Measurements from ENCODE around the gene TLR4.

The TLR4 gene

DNA sequence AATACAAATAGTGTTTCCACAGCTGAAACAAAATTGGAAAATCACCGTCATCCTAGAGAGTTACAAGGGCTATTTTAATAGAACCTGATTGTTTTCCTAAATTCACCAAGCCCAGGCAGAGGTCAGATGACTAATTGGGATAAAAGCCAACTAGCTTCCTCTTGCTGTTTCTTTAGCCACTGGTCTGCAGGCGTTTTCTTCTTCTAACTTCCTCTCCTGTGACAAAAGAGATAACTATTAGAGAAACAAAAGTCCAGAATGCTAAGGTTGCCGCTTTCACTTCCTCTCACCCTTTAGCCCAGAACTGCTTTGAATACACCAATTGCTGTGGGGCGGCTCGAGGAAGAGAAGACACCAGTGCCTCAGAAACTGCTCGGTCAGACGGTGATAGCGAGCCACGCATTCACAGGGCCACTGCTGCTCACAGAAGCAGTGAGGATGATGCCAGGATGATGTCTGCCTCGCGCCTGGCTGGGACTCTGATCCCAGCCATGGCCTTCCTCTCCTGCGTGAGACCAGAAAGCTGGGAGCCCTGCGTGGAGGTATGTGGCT, at the start of gene TLR4:
TSS of gene TLR4 (plus strand) at position 380 of the 552 bp plus-strand sequence. CDS start at position 450, 70 bp downstream.
- no peak within 1 kb of the TSS for H3K27ac Mint-ChIP-seq
- H3K9me3 Mint-ChIP-seq = no peaks in the 10 kb centered on the region
- no peak within 1 kb of the TSS for H3K4me3 Mint-ChIP-seq
- peaks cover 14% of the 10 kb centered on the region for H3K27me3 Mint-ChIP-seq (ENCODE audit: low read depth)
- no peaks in the 10 kb centered on the region for H3K36me3 Mint-ChIP-seq (ENCODE audit: low read depth)
- H3K4me1 Mint-ChIP-seq (ENCODE audit: low read depth) = no peaks in the 10 kb centered on the region

DNA sequence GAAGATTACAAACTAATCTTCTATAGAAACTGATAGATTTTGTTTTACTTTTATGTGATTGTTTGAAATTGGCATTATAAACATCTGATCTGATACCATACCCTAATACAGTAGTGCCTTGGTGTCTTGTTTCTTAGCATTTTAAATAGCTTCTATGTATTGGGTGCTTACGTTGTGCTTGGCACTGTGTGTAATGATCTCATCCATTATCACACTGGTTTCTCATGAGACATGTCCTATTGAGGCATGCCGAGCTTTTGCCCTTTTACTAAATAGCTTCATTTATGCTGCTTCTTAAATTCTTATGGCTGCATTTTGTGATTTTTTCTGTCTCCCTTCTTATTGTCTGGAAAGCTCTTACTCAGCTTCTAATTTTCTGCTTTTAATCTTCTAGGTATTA, 48.2 kb upstream of the TLR4 start:
- Mint-ChIP-seq H3K4me3 (no peak overlapping the region), H3K27me3 (ENCODE audit: low read depth) (no peaks in the 10 kb centered on the region), H3K27ac (no peak overlapping the region), H3K36me3 (ENCODE audit: low read depth) (no peaks in the 10 kb centered on the region), H3K4me1 (ENCODE audit: low read depth) (no peaks in the 10 kb centered on the region), H3K9me3 (no peaks in the 10 kb centered on the region)

DNA sequence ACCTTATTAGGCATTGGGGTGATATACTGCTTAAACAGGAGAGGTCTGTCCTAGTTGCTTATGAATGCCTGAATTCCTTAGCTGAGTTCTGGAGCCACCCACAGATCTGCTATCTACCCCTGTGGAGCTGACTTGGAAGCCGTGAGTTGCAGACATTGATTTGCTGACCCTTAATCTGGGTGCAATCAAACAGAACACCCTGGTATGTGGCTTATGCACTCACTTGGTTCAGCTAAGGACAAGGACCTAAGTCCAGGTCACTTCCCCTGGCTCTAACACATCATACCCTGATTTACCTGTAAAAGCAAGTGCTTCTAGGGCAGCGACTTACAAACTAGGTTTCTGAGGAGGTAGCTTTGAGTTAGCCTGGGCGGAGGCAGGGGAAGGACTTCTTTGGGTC, 41.6 kb upstream of the TLR4 start:
- Mint-ChIP-seq H3K27ac (no peak overlapping the region), H3K4me1 (ENCODE audit: low read depth) (no peaks in the 10 kb centered on the region), H3K4me3 (no peak overlapping the region), H3K9me3 (no peaks in the 10 kb centered on the region), H3K36me3 (ENCODE audit: low read depth) (no peaks in the 10 kb centered on the region), H3K27me3 (ENCODE audit: low read depth) (no peaks in the 10 kb centered on the region)

DNA sequence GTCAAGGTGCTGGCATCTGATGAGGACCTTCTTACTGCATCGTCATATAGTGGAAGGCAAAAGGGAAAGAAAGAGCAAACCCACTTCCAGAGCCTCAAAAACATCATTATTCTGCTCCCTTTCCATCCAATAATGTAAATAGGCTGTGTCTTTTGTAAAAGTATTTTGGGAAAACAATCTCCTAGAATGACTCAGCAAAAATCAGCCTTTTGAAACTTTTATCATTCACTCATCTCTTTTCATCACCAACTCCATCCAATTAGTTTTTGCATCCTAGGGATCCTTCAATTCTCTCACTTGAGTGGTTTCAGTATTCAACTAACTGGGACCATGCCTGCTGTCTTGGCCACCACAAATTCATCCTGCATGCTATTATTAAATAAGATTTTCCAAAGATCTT, 39.8 kb upstream of the TLR4 start:
- Mint-ChIP-seq H3K27ac (no peak overlapping the region), H3K4me1 (ENCODE audit: low read depth) (no peaks in the 10 kb centered on the region), H3K9me3 (no peaks in the 10 kb centered on the region), H3K4me3 (no peak overlapping the region), H3K27me3 (ENCODE audit: low read depth) (no peaks in the 10 kb centered on the region), H3K36me3 (ENCODE audit: low read depth) (no peaks in the 10 kb centered on the region)

DNA sequence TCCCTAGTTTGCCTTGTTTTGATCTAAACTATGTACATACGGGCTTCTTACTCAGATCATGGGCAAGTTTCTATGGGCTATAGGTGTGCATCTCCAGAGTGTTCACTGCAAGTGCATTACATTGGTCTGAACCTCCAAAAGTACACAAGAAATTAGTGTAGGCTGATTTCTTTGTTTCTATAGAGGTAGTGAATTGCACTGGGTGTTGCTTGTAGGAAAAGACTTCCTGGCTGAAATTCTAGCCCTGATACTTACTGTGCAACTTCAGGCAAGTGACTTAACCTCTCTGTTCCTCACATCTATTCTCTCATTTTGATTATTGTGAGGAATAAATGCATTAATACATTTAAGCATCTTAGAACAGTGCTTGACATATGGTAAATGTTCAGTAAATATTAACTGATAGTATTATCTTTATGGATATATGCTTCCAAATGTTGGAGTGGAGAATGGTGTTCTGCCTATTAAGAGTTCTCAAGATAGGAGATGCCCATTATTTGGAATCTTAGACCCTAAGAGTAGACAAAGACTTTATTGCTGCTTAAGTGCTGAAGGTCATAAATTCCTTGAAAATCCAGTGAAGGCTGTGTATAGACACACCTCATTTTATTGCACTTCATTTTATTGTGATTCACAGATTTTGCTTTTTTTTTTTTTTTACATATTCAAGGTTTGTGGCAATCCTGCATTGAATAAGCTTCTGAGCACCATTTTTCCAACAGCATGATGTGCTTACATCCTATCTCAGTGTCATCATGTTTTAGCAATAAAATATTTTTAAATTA, 38.4 kb upstream of the TLR4 start:
- no peaks in the 10 kb centered on the region for H3K27me3 Mint-ChIP-seq (ENCODE audit: low read depth)
- no peaks in the 10 kb centered on the region for H3K36me3 Mint-ChIP-seq (ENCODE audit: low read depth)
- no peak overlapping the region for H3K4me3 Mint-ChIP-seq
- H3K27ac Mint-ChIP-seq = no peak overlapping the region
- no peaks in the 10 kb centered on the region for H3K4me1 Mint-ChIP-seq (ENCODE audit: low read depth)
- H3K9me3 Mint-ChIP-seq = no peaks in the 10 kb centered on the region

DNA sequence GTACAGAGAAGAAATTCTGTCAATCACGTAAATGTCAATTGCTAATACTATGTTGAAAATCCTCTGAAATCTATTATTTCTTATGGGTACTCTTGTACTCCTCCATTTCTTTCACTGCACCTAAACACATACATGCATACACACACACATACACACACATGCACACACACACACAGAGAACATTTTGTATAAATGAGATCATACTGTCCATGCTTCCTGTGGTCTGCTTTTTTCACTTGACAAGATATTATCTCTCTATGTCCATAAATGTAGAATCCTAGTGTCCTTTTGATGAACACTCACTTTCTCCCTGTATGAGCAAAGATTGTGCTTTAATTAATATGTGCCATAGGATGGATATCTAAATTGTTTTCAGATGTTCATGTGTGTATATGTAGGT, 32.7 kb upstream of the TLR4 start:
- Mint-ChIP-seq H3K4me1 (ENCODE audit: low read depth) (no peaks in the 10 kb centered on the region), H3K4me3 (no peak overlapping the region), H3K27ac (no peak overlapping the region), H3K36me3 (ENCODE audit: low read depth) (no peaks in the 10 kb centered on the region), H3K27me3 (ENCODE audit: low read depth) (no peaks in the 10 kb centered on the region), H3K9me3 (peaks cover 5% of the 10 kb centered on the region)

DNA sequence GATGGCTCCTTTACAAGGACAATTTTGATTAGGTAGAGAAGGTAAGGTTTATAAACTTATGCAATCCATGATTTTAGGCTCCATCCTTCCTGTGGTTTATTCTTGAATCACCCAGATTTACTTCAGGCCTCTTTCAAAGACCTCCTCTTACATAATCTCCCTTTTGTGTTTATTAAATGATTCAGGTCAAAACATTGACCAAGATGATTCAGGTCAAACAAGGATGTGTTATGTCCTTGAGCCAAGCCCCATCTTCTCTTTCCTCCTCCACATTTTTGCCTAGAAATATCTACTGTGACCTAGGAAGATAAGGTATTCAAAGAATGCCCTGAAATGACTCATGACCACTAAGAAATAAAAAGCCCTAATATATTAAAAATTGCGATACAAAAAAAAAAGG, 31.8 kb upstream of the TLR4 start:
- Mint-ChIP-seq H3K4me1 (ENCODE audit: low read depth) (no peaks in the 10 kb centered on the region), H3K9me3 (peaks cover 5% of the 10 kb centered on the region), H3K36me3 (ENCODE audit: low read depth) (no peaks in the 10 kb centered on the region)

DNA sequence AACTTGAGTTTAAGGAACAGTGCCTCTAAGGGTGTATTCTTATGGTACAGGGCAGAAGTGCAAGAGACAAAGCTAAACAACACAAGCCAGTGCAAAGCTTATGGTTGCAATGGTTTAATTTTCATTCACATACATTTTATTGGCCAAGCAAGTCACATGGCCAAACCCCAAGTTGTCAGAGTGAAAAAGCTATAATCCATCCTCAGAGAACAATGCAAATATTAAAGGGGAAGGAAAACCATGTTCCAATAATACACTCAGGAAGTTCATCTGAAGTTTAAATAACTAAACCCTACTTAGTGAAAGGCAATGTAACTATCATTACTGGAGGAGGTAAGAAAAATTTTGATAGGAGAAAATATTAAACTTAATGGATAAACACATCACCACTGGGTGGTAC, 26.6 kb upstream of the TLR4 start:
- Mint-ChIP-seq H3K9me3 (peaks cover 5% of the 10 kb centered on the region), H3K27ac (no peak overlapping the region), H3K4me1 (ENCODE audit: low read depth) (no peaks in the 10 kb centered on the region), H3K36me3 (ENCODE audit: low read depth) (no peaks in the 10 kb centered on the region), H3K27me3 (ENCODE audit: low read depth) (no peaks in the 10 kb centered on the region), H3K4me3 (no peak overlapping the region)

More for the DNA sequence above, 31.8 kb upstream of the TLR4 start:
- no peak overlapping the region for H3K27ac Mint-ChIP-seq
- H3K27me3 Mint-ChIP-seq (ENCODE audit: low read depth) = no peaks in the 10 kb centered on the region
- H3K4me3 Mint-ChIP-seq = no peak overlapping the region

DNA sequence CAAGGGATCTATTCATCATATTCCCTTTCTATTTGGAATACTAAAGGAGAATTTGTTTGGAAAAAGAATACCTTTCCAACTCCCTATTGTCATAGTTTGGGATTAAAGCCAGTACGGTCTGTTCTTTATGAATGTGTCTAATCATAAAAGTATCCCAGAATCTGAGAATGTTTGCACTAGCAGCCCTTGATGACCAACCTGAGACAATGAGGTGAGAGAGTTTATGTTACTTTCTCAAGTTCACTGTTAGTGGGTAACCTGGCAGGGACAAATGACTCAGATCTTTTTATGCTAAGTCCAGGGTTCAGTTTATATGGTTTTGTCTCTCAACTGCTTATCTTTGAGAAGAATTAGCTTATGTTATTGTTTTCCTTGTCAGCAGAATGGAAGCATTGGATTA, 25.3 kb upstream of the TLR4 start:
- Mint-ChIP-seq H3K4me3 (no peak overlapping the region), H3K4me1 (ENCODE audit: low read depth) (no peaks in the 10 kb centered on the region), H3K27ac (no peak overlapping the region), H3K27me3 (ENCODE audit: low read depth) (no peaks in the 10 kb centered on the region), H3K9me3 (peaks cover 5% of the 10 kb centered on the region), H3K36me3 (ENCODE audit: low read depth) (no peaks in the 10 kb centered on the region)

DNA sequence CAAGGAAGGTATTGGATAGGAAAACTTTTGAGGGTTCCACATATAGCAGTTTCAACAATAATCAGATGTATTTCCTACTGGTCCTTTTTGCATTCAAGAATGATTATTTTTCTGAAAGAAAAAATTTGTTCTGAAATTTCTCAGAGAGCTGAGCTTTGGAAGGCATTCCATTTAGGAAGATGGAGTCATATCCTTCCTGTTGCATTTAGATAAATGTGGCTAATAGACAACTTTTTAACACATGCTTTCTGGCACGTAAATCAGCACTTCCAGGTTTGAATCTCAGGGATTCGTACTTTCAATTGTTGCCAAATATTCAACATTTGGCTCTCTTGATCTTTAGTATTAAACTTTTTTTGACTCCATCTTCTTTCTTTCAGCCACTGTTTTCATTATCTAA, 24.8 kb upstream of the TLR4 start:
- H3K4me3 Mint-ChIP-seq = no peak overlapping the region
- H3K36me3 Mint-ChIP-seq (ENCODE audit: low read depth) = no peaks in the 10 kb centered on the region

DNA sequence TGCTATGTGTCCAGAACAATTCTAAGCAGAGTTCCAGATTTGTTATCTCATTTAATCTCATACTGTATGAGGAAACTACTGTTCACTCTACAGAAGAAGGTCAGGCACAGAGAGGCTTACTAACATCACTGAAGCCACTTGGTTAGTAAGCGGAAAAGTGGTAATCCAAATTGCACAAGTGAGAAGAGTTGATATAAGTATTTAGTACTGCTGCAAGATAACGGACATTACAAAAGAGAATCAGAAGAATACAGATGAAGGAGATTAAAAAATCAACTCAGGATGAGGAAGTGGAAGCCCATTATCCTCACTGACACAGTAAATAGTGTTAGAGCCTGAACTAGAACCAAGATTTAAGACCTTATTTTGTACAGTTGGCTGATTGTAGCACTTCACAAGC, 22.3 kb upstream of the TLR4 start:
- Mint-ChIP-seq H3K9me3 (no peaks in the 10 kb centered on the region), H3K27ac (no peak overlapping the region), H3K27me3 (ENCODE audit: low read depth) (peaks cover 3% of the 10 kb centered on the region), H3K36me3 (ENCODE audit: low read depth) (no peaks in the 10 kb centered on the region), H3K4me1 (ENCODE audit: low read depth) (no peaks in the 10 kb centered on the region), H3K4me3 (no peak overlapping the region)

More for the DNA sequence above, 24.8 kb upstream of the TLR4 start:
- peaks cover under 1% of the 10 kb centered on the region for H3K27me3 Mint-ChIP-seq (ENCODE audit: low read depth)
- H3K4me1 Mint-ChIP-seq (ENCODE audit: low read depth) = no peaks in the 10 kb centered on the region
- no peak overlapping the region for H3K27ac Mint-ChIP-seq
- H3K9me3 Mint-ChIP-seq = peaks cover 5% of the 10 kb centered on the region

DNA sequence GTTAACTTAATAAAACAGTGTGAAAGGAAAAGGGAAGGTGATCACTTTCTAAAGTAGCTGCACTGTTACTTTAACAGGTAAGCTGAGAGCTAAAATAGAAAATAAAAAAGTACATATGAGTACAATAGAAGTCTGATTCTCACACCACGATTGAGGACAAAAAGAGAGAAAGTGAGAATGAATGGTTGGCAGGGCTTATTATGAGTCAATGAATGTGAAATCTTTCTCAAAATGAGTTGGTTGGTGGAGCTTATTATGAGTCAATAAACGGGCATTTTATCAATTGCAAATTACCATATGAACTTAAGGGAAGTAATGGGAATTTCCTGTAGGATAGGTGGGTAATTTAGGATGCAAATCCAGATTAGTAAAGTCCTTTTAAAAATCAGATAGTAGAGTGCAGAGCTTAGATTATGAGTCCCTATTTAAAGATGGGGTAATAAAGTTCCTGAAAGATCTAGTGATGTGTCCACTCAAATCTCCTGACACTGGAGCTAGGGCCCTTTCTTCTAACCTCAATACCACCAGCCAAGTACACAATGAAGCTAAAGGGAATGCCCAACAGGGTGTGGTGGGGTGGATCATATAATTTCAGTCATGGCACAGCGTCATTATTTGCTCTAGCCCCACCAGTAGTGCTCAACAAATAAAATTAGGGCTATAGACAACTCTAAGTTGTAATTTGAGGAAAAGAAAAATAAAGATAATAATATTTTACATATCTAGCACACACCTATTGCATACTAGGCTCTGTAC, 21.1 kb upstream of the TLR4 start:
- no peak overlapping the region for H3K27ac Mint-ChIP-seq
- H3K9me3 Mint-ChIP-seq = no peaks in the 10 kb centered on the region
- no peaks in the 10 kb centered on the region for H3K36me3 Mint-ChIP-seq (ENCODE audit: low read depth)
- peaks cover 3% of the 10 kb centered on the region for H3K27me3 Mint-ChIP-seq (ENCODE audit: low read depth)
- no peaks in the 10 kb centered on the region for H3K4me1 Mint-ChIP-seq (ENCODE audit: low read depth)
- H3K4me3 Mint-ChIP-seq = no peak overlapping the region

DNA sequence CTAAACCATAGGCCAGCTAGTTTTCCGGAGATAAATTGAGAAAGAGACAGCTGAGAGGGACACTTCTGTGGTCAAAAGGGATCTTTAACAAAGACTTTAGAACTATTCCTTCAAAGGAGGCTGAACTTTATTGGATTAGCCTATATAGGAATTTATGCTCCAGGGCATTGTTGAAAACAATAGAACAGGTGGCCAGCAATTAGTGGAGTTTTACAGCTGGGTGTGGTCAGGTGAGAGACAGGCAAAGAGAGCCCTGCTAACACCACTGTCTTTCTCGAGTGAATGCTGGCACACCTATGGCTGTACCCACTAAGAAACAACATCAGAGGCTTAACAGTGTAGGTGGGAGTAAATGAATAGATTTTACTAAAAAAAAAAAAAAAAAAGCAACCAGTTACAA, 16.7 kb upstream of the TLR4 start:
- H3K4me3 Mint-ChIP-seq = no peak overlapping the region
- peaks cover 3% of the 10 kb centered on the region for H3K27me3 Mint-ChIP-seq (ENCODE audit: low read depth)
- no peak overlapping the region for H3K27ac Mint-ChIP-seq

DNA sequence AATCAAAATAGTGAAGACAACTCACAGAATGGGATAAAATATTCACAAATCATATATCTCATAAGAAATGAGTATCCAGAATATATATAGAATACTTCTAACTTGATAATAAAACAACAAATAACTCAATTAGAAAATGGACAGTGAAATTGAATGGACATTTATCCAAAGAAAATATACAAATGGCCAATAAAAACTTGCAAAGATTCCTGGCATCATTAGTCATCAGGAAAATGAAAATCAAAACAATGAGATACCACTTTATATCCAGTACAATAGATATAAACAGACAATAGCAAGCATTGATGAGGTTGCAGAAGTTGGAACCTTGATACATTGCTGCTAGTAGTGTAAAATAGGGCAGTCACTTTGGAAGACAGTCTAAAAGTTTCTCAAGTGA, 12.8 kb upstream of the TLR4 start:
- Mint-ChIP-seq H3K36me3 (ENCODE audit: low read depth) (no peaks in the 10 kb centered on the region), H3K4me1 (ENCODE audit: low read depth) (no peaks in the 10 kb centered on the region), H3K27me3 (ENCODE audit: low read depth) (no peaks in the 10 kb centered on the region), H3K4me3 (no peak overlapping the region), H3K9me3 (no peaks in the 10 kb centered on the region), H3K27ac (no peak overlapping the region)

More for the DNA sequence above, 16.7 kb upstream of the TLR4 start:
- Mint-ChIP-seq H3K9me3 (no peaks in the 10 kb centered on the region), H3K4me1 (ENCODE audit: low read depth) (no peaks in the 10 kb centered on the region), H3K36me3 (ENCODE audit: low read depth) (no peaks in the 10 kb centered on the region)

DNA sequence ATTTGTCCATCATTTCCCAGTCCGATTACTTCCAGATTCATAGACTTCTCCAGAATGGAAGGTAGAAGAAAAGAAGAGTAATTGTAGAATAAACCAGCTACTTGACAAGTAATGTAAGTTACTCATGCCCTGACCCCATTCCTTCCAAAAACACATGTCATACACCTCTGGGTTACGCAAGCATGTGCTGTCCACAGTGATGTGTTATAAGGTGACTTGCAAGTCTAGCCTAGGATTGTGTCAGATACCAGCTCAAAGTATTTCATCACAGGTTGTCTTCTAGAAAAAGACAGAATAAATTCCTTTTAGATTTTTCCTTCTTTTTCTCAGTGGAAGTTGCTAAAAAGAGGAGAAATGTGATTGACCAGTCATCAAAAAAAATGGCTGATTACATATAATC, 8.0 kb upstream of the TLR4 start:
- no peak overlapping the region for H3K27ac Mint-ChIP-seq
- H3K9me3 Mint-ChIP-seq = peaks cover 4% of the 10 kb centered on the region
- no peaks in the 10 kb centered on the region for H3K4me1 Mint-ChIP-seq (ENCODE audit: low read depth)
- no peaks in the 10 kb centered on the region for H3K36me3 Mint-ChIP-seq (ENCODE audit: low read depth)
- H3K27me3 Mint-ChIP-seq (ENCODE audit: low read depth) = no peaks in the 10 kb centered on the region
- no peak overlapping the region for H3K4me3 Mint-ChIP-seq
